Measurements from ENCODE around the gene GPATCH2L.

- TF ChIP-seq CTCF (IDR thresholded peaks at IDR 0.05; ENCODE audit: insufficient read depth, low read length, poor library complexity, severe bottlenecking) (no peak), EZH2phosphoT487 (conservative IDR thresholded peaks at IDR 0.05; ENCODE audit: low read length) (no peak)
These were observed 45.4 kb downstream of the GPATCH2L start for GRCh38 chr14:76196980-76197695.

Data from SU-DHL-6 (cell line).